SU-DHL-6 (cell line): ENCODE measurements around the gene GPR160.

ENCODE experiments used
- H2AFZ ChIP-seq: fragments of 200-600 bp; sonication (generic); 2 replicates; pipeline ENCODE4 v1.6.1; 2014; ENCODE audit warnings: low read depth, mild to moderate bottlenecking, moderate library complexity, mixed read lengths, antibody characterized with exemption, low read length; ENCODE audit not compliant: severe bottlenecking
- H3F3A ChIP-seq: fragments of 200-600 bp; shearing (Covaris generic); 2 replicates; pipeline ENCODE4 v1.6.0; 2016; ENCODE audit warnings: antibody characterized with exemption, mild to moderate bottlenecking; ENCODE audit not compliant: insufficient read depth
- H3K27ac ChIP-seq: fragments of 200-600 bp; sonication (generic); 2 replicates; pipeline ENCODE4 v1.5.1; 2016; ENCODE audit warnings: low read depth, mild to moderate bottlenecking, low read length, moderate library complexity, mixed read lengths
- H3K27me3 ChIP-seq: fragments of 200-600 bp; sonication (generic), shearing (Covaris generic); 2 replicates; pipeline ENCODE4 v1.6.0; 2014; ENCODE audit warnings: mild to moderate bottlenecking, low read length
- H3K36me3 ChIP-seq: fragments of 200-600 bp; sonication (generic); 2 replicates; pipeline ENCODE4 v1.6.1; 2014; ENCODE audit warnings: mild to moderate bottlenecking, low read length, mixed read lengths
- H3K4me2 ChIP-seq: fragments of 300-600, 200-600 bp; shearing (Covaris generic), sonication (generic); 2 replicates; pipeline ENCODE4 v1.6.0; 2014; ENCODE audit warnings: low read length, low read depth, mild to moderate bottlenecking; ENCODE audit not compliant: poor library complexity, severe bottlenecking
- H3K4me3 ChIP-seq: fragments of 200-600 bp; sonication (generic); 2 replicates; pipeline ENCODE4 v1.5.1; 2014; ENCODE audit warnings: antibody characterized with exemption, low read length, mild to moderate bottlenecking, mixed read lengths; ENCODE audit not compliant: insufficient read depth, poor library complexity, severe bottlenecking
- H3K79me2 ChIP-seq: fragments of 200-600 bp; sonication (generic); 2 replicates; pipeline ENCODE4 v1.6.1; 2014; ENCODE audit warnings: mild to moderate bottlenecking, low read length, moderate library complexity; ENCODE audit not compliant: insufficient read depth
- H3K9ac ChIP-seq: fragments of 200-600 bp; sonication (generic); 2 replicates; pipeline ENCODE4 v1.7.0; 2014; ENCODE audit warnings: mild to moderate bottlenecking, low read length
- H3K9me2 ChIP-seq: fragments of 200-600 bp; sonication (generic); replicated peaks from 2 replicates; pipeline ENCODE4 v1.6.1; 2014; ENCODE audit warnings: low read length; ENCODE audit not compliant: insufficient read depth
- H3K9me3 ChIP-seq: fragments of 200-600 bp; sonication (generic); 2 replicates; pipeline ENCODE4 v1.6.1; 2014; ENCODE audit warnings: low read length, mixed read lengths; ENCODE audit not compliant: insufficient read depth
- H4K20me1 ChIP-seq: fragments of 200-600 bp; sonication (generic); 2 replicates; pipeline ENCODE4 v1.6.1; 2014; ENCODE audit warnings: low read depth, mild to moderate bottlenecking, antibody characterized with exemption, low read length, moderate library complexity, mixed read lengths
- EZH2phosphoT487 ChIP-seq: fragments of 200-600 bp; sonication (generic), shearing (Covaris generic); conservative IDR thresholded peaks from 2 replicates; pipeline ENCODE4 v1.6.1; 2018; ENCODE audit warnings: mild to moderate bottlenecking, antibody characterized with exemption, low read length, moderate library complexity, mixed read lengths
- TF ChIP-seq, protein P1 (sequence below): fragments of 200-600 bp; sonication (generic); IDR thresholded peaks from one replicate; pipeline ENCODE4 v1.5.1; 2017; ENCODE audit warnings: antibody characterized with exemption, mild to moderate bottlenecking, low read length, moderate library complexity; ENCODE audit not compliant: insufficient read depth, poor library complexity, severe bottlenecking

Gene GPR160

DNA sequence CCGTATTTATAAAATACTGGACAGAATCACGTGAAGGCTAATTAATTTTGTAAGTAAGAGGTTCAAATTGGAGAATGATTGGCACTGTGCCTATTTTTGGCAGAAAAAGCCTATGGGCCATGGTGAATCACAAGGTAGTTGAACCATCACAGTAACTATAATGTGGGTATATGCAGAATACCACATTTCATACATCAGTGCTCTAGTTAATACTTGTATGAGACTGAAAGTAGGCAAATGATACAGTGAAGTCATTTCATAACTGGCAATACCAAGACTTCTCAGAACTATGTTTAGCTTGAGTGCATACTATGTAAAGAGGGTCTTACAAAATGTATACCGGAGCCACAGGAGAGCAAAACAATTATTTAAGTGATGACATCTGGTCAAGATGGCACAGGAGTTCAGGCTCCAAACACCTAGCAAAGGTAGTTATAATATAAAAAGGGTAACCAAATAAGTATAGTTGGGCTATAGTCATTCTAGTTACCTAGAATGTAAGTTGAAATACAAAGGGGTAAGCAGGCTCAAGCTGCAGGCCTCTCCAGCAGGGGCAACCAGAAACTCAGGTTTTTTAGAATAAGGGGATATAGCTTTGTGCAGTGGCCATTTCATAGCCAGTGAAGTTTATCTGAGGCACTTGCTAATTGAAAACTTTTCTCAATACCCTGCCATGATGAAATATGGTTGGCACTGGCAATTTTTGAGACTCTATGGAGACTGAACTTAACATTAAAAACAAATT, 19.1 kb downstream of the GPR160 start:
- Histone ChIP-seq H3K27ac (no peak overlapping the region), H3F3A (no peaks in the 10 kb centered on the region), H3K9me2 (no peaks in the 10 kb centered on the region), H3K36me3 (no peaks in the 10 kb centered on the region), H3K27me3 (no peaks in the 10 kb centered on the region), H3K4me3 (no peak overlapping the region), H4K20me1 (no peaks in the 10 kb centered on the region), H3K9me3 (no peaks in the 10 kb centered on the region), H3K79me2 (no peaks in the 10 kb centered on the region), H3K4me2 (no peak overlapping the region), H2AFZ (no peak overlapping the region), H3K9ac (no peak overlapping the region)
- TF ChIP-seq, protein P1, sequence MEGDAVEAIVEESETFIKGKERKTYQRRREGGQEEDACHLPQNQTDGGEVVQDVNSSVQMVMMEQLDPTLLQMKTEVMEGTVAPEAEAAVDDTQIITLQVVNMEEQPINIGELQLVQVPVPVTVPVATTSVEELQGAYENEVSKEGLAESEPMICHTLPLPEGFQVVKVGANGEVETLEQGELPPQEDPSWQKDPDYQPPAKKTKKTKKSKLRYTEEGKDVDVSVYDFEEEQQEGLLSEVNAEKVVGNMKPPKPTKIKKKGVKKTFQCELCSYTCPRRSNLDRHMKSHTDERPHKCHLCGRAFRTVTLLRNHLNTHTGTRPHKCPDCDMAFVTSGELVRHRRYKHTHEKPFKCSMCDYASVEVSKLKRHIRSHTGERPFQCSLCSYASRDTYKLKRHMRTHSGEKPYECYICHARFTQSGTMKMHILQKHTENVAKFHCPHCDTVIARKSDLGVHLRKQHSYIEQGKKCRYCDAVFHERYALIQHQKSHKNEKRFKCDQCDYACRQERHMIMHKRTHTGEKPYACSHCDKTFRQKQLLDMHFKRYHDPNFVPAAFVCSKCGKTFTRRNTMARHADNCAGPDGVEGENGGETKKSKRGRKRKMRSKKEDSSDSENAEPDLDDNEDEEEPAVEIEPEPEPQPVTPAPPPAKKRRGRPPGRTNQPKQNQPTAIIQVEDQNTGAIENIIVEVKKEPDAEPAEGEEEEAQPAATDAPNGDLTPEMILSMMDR: no peak
- no peak for TF ChIP-seq EZH2phosphoT487

DNA sequence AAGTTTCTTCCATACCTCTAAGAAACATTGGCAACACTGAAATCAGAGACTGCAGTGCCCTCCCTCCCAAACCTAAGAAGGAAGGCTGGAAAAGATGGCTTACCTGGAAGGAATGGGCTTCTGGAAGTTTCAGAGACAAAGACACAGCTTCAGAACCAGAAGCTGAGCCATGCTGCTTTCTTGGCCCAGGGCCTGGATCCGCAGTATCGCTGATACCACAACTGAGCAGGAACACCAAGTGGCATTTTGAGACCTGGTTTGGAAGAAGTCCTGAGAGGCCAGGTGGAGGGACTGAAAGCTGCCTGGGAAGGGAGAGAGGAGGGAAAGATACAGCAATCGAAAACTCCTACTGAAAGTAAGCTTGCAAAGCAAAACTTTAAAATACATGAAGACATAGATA, 19.8 kb downstream of the GPR160 start:
- Histone ChIP-seq H4K20me1 (no peaks in the 10 kb centered on the region), H3K27ac (no peak overlapping the region), H2AFZ (no peak overlapping the region), H3K4me2 (no peak overlapping the region), H3K9me3 (no peaks in the 10 kb centered on the region), H3K9ac (no peak overlapping the region), H3K9me2 (no peaks in the 10 kb centered on the region), H3F3A (no peaks in the 10 kb centered on the region), H3K4me3 (no peak overlapping the region), H3K79me2 (no peaks in the 10 kb centered on the region), H3K27me3 (no peaks in the 10 kb centered on the region), H3K36me3 (no peaks in the 10 kb centered on the region)
- TF ChIP-seq, protein P1: no peak
- no peak for TF ChIP-seq EZH2phosphoT487

DNA sequence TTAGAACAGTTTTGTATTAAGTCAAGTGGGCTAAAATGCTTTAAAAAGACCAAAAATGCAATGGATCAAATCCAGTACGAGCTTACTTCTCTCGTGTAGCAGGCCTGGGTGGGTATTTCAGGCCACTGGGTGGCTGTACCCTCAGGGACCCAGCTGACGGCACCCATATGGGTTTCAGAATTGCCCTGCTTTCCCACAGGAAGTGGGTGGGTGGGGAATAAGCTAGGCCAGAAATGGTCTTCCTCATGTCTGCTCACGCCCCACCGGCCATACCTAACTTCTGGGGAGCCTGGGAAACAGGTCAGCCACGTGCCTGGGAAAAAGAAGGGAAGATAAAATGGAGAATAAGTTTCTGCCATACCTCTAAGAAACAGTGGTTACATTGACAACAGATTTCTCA, 20.3 kb downstream of the GPR160 start:
- H2AFZ ChIP-seq: no peak overlapping the region
- no peak overlapping the region for H3K9ac ChIP-seq

More for the DNA sequence above, 20.3 kb downstream of the GPR160 start:
- TF ChIP-seq EZH2phosphoT487: no peak
- TF ChIP-seq, protein P1: no peak
- H3K9me3 ChIP-seq: no peaks in the 10 kb centered on the region
- no peak overlapping the region for H3K27ac ChIP-seq
- H3K4me2 ChIP-seq: no peak overlapping the region
- no peaks in the 10 kb centered on the region for H3K9me2 ChIP-seq
- H4K20me1 ChIP-seq: no peaks in the 10 kb centered on the region
- no peak overlapping the region for H3K4me3 ChIP-seq
- no peaks in the 10 kb centered on the region for H3K79me2 ChIP-seq
- no peaks in the 10 kb centered on the region for H3K27me3 ChIP-seq
- H3K36me3 ChIP-seq: no peaks in the 10 kb centered on the region
- no peaks in the 10 kb centered on the region for H3F3A ChIP-seq
